ENCODE data around the gene EMC10. TPM values are rescaled to one million over a fixed set of nuclear protein-coding genes. Genes with fewer than 3 reads are reported as not detected.

Gene EMC10
- total and polyA plus RNA-seq, 4 donors, result 62.2 to 165 (median 137) TPM

- DNase-seq (no peak), ATAC-seq (ENCODE audit: insufficient read depth, low FRiP score) (no peak)
- 78 to 85% methylated on average over 12 of the region's 12 CpGs for WGBS, 2 donors
- H3K27me3 ChIP-seq (ENCODE audit: control insufficient read depth in 3 of 3, insufficient read depth in 3 of 3, low read length in 2 of 3), result peaks cover 0 to 17% (median 9%) of the 10 kb centered on the region in 3 donors
- H3K9me3 ChIP-seq (ENCODE audit: control insufficient read depth in 4 of 4, insufficient read depth in 3 of 4, low read length in 3 of 4), result no peaks in the 10 kb centered on the region
- peak overlapping the region in 1 of 2 donors; percentile 97 for H3K27ac ChIP-seq (ENCODE audit: low read depth in 1 of 2, low read length in 1 of 2)
- H3K9ac ChIP-seq (ENCODE audit: insufficient read depth in 1 of 2, low read length in 2 of 2), result no peak overlapping the region
- H3K4me3 ChIP-seq, result no peak overlapping the region
- H3K36me3 ChIP-seq (ENCODE audit: control insufficient read depth in 4 of 4, insufficient read depth in 4 of 4, low read length in 4 of 4), result peaks cover 0 to 5% (median 0%) of the 10 kb centered on the region in 4 donors
- H3K4me1 ChIP-seq (ENCODE audit: control insufficient read depth in 5 of 5, insufficient read depth in 5 of 5, low read length in 5 of 5), result no peaks in the 10 kb centered on the region
- no peak for TF ChIP-seq CTCF (IDR thresholded peaks at IDR 0.05; ENCODE audit: control extremely low read depth, extremely low read depth)
Measured at GRCh38 chr19:50501186-50501567, 24.9 kb downstream of the EMC10 start.

- Histone ChIP-seq H3K4me1 (ENCODE audit: control insufficient read depth in 5 of 5, insufficient read depth in 5 of 5, low read length in 5 of 5) (no peaks in the 10 kb centered on the region), H3K27ac (ENCODE audit: low read depth in 1 of 2, low read length in 1 of 2) (peak overlapping the region in 1 of 2 donors; percentile 97), H3K36me3 (ENCODE audit: control insufficient read depth in 4 of 4, insufficient read depth in 4 of 4, low read length in 4 of 4) (peaks cover 0 to 8% (median 0%) of the 10 kb centered on the region in 4 donors), H3K27me3 (ENCODE audit: control insufficient read depth in 3 of 3, insufficient read depth in 3 of 3, low read length in 2 of 3) (peaks cover 0 to 17% (median 9%) of the 10 kb centered on the region in 3 donors), H3K9me3 (ENCODE audit: control insufficient read depth in 4 of 4, insufficient read depth in 3 of 4, low read length in 3 of 4) (no peaks in the 10 kb centered on the region), H3K9ac (ENCODE audit: insufficient read depth in 1 of 2, low read length in 2 of 2) (no peak overlapping the region), H3K4me3 (no peak overlapping the region)
- no peak for TF ChIP-seq CTCF (IDR thresholded peaks at IDR 0.05; ENCODE audit: control extremely low read depth, extremely low read depth)
- no peak for DNase-seq
- WGBS, 2 donors, result 69 to 79% methylated on average over 25 of the region's 25 CpGs
- ATAC-seq (ENCODE audit: insufficient read depth, low FRiP score), result no peak
Measured at GRCh38 chr19:50501568-50502475, 25.5 kb downstream of the EMC10 start.

- H3K27ac ChIP-seq (ENCODE audit: low read depth in 1 of 2, low read length in 1 of 2), result no peak overlapping the region
- H3K36me3 ChIP-seq (ENCODE audit: control insufficient read depth in 4 of 4, insufficient read depth in 4 of 4, low read length in 4 of 4), result peaks cover 0 to 8% (median 0%) of the 10 kb centered on the region in 4 donors
- no peak overlapping the region for H3K9ac ChIP-seq (ENCODE audit: insufficient read depth in 1 of 2, low read length in 2 of 2)
- no peak for TF ChIP-seq CTCF (IDR thresholded peaks at IDR 0.05; ENCODE audit: control extremely low read depth, extremely low read depth)
- no peaks in the 10 kb centered on the region for H3K27me3 ChIP-seq (ENCODE audit: control insufficient read depth in 3 of 3, insufficient read depth in 3 of 3, low read length in 2 of 3)
- H3K4me1 ChIP-seq (ENCODE audit: control insufficient read depth in 5 of 5, insufficient read depth in 5 of 5, low read length in 5 of 5), result peaks cover 0 to 10% (median 0%) of the 10 kb centered on the region in 5 donors
- 95 to 97% methylated on average over 29 to 30 of the region's 30 CpGs for WGBS, 2 donors
- DNase-seq (no peak), ATAC-seq (ENCODE audit: insufficient read depth, low FRiP score) (no peak)
- no peak overlapping the region for H3K4me3 ChIP-seq
- H3K9me3 ChIP-seq (ENCODE audit: control insufficient read depth in 4 of 4, insufficient read depth in 3 of 4, low read length in 3 of 4), result no peaks in the 10 kb centered on the region
Measured at GRCh38 chr19:50505856-50506611, 29.7 kb downstream of the EMC10 start.
